HCT116 (cell line): ENCODE results near the gene CACNA1S. TPM values are rescaled to one million over a fixed set of nuclear protein-coding genes. Genes with fewer than 3 reads are reported as not detected.

ENCODE experiments used
- ATAC-seq: fragments of 200-7000 bp; cut with Tn5 transposase; 2 replicates; pipeline ENCODE4 v1.9.1; 2020; ENCODE audit warnings: mild to moderate bottlenecking, moderate library complexity
- BruUV-seq: library from RNA; stranded (reverse); fragments of 400-500 nt; replicated peaks from 2 replicates; lab custom pipeline; 2021; lab: Mats Ljungman, UMichigan
- CTCF ChIA-PET: fragments of 300-600 bp; sonication (Branson Sonifier 250); formaldehyde crosslinking; loops from one replicate; lab custom pipeline; 2021; ENCODE audit warnings: antibody characterized with exemption; lab: Charles Lee
- POLR2A ChIA-PET: fragments of 300-600, 350-600 bp; sonication (Branson Sonifier 250); formaldehyde crosslinking; loops from one replicate; lab custom pipeline; 2021; ENCODE audit warnings: antibody characterized with exemption; lab: Charles Lee
- RAD21 ChIA-PET, 2 experiments: fragments of 300-600 bp; sonication (Branson Sonifier 250); formaldehyde crosslinking; loops; one replicate each; lab custom pipeline; 2023; ENCODE audit warnings: low total read pairs in 2 of 2; ENCODE audit not compliant: uncharacterized antibody in 2 of 2, unreplicated experiment in 2 of 2, low non-redundant PET in 1 of 2; lab: Charles Lee
- DNase-seq: peaks from one replicate; pipeline ENCODE4 v3.0.0-alpha.2; 2010; ENCODE audit warnings: low read depth, low spot score
- H2AFZ ChIP-seq: fragments of 200-600 bp; shearing (Covaris generic), sonication (generic); 2 replicates; pipeline ENCODE4 v1.6.1; 2017; ENCODE audit warnings: low read depth, mixed run types, mixed read lengths, antibody characterized with exemption, low read length; ENCODE audit not compliant: poor library complexity, severe bottlenecking
- H3K27ac ChIP-seq: 2 replicates; pipeline ENCODE4 v1.5.1; 2012; ENCODE audit warnings: low read depth, low read length
- H3K27me3 ChIP-seq: fragments of 200-600 bp; sonication (generic); 2 replicates; pipeline ENCODE4 v1.6.1; 2016; ENCODE audit warnings: mixed run types, low read length, mixed read lengths; ENCODE audit not compliant: insufficient read depth
- H3K36me3 ChIP-seq, 2 experiments: fragments of 200-500 bp in 1 of 2; fragments of 200-600 bp in 1 of 2; sonication (Bioruptor generic) in 1 of 2; sonication (generic) in 1 of 2; 2 replicates each; pipeline versions ENCODE4 v1.5.1 to v1.6.1; 2014 to 2016; ENCODE audit warnings: low read length in 2 of 2, inconsistent platforms in 1 of 2, mixed read lengths in 1 of 2, mixed run types in 1 of 2; ENCODE audit not compliant: insufficient read depth in 2 of 2, control insufficient read depth in 1 of 2
- H3K4me1 ChIP-seq, 2 experiments: fragments of 200-600 bp in 1 of 2; sonication (generic) in 1 of 2; 2 replicates each; pipeline versions ENCODE4 v1.5.1 to v1.6.1; 2012 to 2017; ENCODE audit warnings: low read length in 2 of 2, inconsistent platforms in 1 of 2, mild to moderate bottlenecking in 1 of 2, mixed read lengths in 1 of 2, mixed run types in 1 of 2, moderate library complexity in 1 of 2; ENCODE audit not compliant: insufficient read depth in 2 of 2, control insufficient read depth in 1 of 2
- H3K4me2 ChIP-seq: fragments of 200-600 bp; sonication (generic); 2 replicates; pipeline ENCODE4 v1.6.1; 2017; ENCODE audit warnings: mixed run types, low read length, mixed read lengths
- H3K4me3 ChIP-seq, 2 experiments: fragments of 200-600 bp in 1 of 2; sonication (generic) in 1 of 2; replicated peaks in 1 of 2; 2 replicates each; pipeline ENCODE4 v1.5.1; 2011 to 2016; ENCODE audit warnings: low read length in 2 of 2, control low read depth in 1 of 2, low read depth in 1 of 2, mild to moderate bottlenecking in 1 of 2, mixed read lengths in 1 of 2, mixed run types in 1 of 2
- H3K79me2 ChIP-seq: fragments of 200-600 bp; sonication (generic); 2 replicates; pipeline ENCODE4 v1.6.1; 2017; ENCODE audit warnings: mild to moderate bottlenecking, mixed run types, low read length, moderate library complexity, mixed read lengths; ENCODE audit not compliant: insufficient read depth
- H3K9ac ChIP-seq: fragments of 200-600 bp; sonication (generic); 2 replicates; pipeline ENCODE4 v1.6.1; 2016; ENCODE audit warnings: low read length, mixed read lengths
- H3K9me2 ChIP-seq: fragments of 200-600 bp; sonication (generic), shearing (Covaris generic); 2 replicates; pipeline ENCODE4 v1.6.1; 2017; ENCODE audit warnings: mixed run types, mild to moderate bottlenecking, moderate library complexity; ENCODE audit not compliant: insufficient read depth
- H3K9me3 ChIP-seq, 2 experiments: fragments of 200-500 bp in 1 of 2; fragments of 200-600 bp in 1 of 2; sonication (Bioruptor generic) in 1 of 2; sonication (generic) in 1 of 2; 2 replicates each; pipeline ENCODE4 v1.6.1; 2014 to 2017; ENCODE audit warnings: low read length in 2 of 2, mixed read lengths in 2 of 2, inconsistent platforms in 1 of 2, low read depth in 1 of 2, mild to moderate bottlenecking in 1 of 2, mixed run types in 1 of 2, moderate library complexity in 1 of 2; ENCODE audit not compliant: control insufficient read depth in 1 of 2, insufficient read depth in 1 of 2
- H4K20me1 ChIP-seq: fragments of 200-600 bp; sonication (generic), shearing (Covaris generic); 2 replicates; pipeline ENCODE4 v1.6.1; 2017; ENCODE audit warnings: mixed run types, mild to moderate bottlenecking, moderate library complexity; ENCODE audit not compliant: insufficient read depth
- CBX3 ChIP-seq: IDR thresholded peaks from 2 replicates; pipeline ENCODE4 v1.6.1; 2012; ENCODE audit warnings: low read depth
- CEBPB ChIP-seq: IDR thresholded peaks from 2 replicates; pipeline ENCODE4 v1.6.1; 2012; ENCODE audit warnings: low read depth
- CTCF ChIP-seq, 3 experiments: fragments of 200-600 bp in 1 of 3; sonication (generic) in 1 of 3; IDR thresholded peaks in 2 of 3; conservative IDR thresholded peaks in 1 of 3; 2 replicates each; pipeline ENCODE4 v1.5.1; 2012 to 2017; ENCODE audit warnings: low read depth in 2 of 3, low read length in 2 of 3, antibody characterized with exemption in 1 of 3, borderline replicate concordance in 1 of 3, control low read depth in 1 of 3, mild to moderate bottlenecking in 1 of 3, mixed read lengths in 1 of 3, mixed run types in 1 of 3, moderate library complexity in 1 of 3; ENCODE audit not compliant: insufficient read depth in 1 of 3
- EGR1 ChIP-seq: IDR thresholded peaks from 2 replicates; pipeline ENCODE4 v1.6.1; 2012; ENCODE audit warnings: low read depth
- ELF1 ChIP-seq: IDR thresholded peaks from 2 replicates; pipeline ENCODE4 v1.6.1; 2012; ENCODE audit warnings: low read depth, borderline replicate concordance
- EZH2 ChIP-seq: fragments of 200-600 bp; sonication (generic); IDR thresholded peaks from 2 replicates; pipeline ENCODE4 v1.6.1; 2017; ENCODE audit warnings: antibody characterized with exemption, mixed run types
- EZH2phosphoT487 ChIP-seq: fragments of 200-600 bp; IDR thresholded peaks from 2 replicates; pipeline ENCODE4 v1.6.1; 2018; ENCODE audit warnings: antibody characterized with exemption, borderline replicate concordance
- JUND ChIP-seq: IDR thresholded peaks from 2 replicates; pipeline ENCODE4 v1.6.1; 2012
- POLR2A ChIP-seq: IDR thresholded peaks from 2 replicates; pipeline ENCODE4 v1.7.0; 2011; ENCODE audit warnings: borderline replicate concordance; ENCODE audit not compliant: insufficient read depth, insufficient read length; ENCODE audit errors: extremely low read depth
- POLR2AphosphoS5 ChIP-seq: IDR thresholded peaks from 2 replicates; pipeline ENCODE4 v1.6.1; 2011; ENCODE audit warnings: mild to moderate bottlenecking, low read depth, low read length, moderate library complexity
- RAD21 ChIP-seq: IDR thresholded peaks from 2 replicates; pipeline ENCODE4 v1.6.1; 2012; ENCODE audit warnings: low read depth, mild to moderate bottlenecking
- SIN3A ChIP-seq: IDR thresholded peaks from 2 replicates; pipeline ENCODE4 v1.6.1; 2012; ENCODE audit warnings: low read depth
- SP1 ChIP-seq: IDR thresholded peaks from 2 replicates; pipeline ENCODE4 v1.6.1; 2012; ENCODE audit warnings: low read depth
- TCF7L2 ChIP-seq: IDR thresholded peaks from 2 replicates; pipeline ENCODE4 v1.7.0; 2011; ENCODE audit warnings: borderline replicate concordance, inconsistent platforms; ENCODE audit not compliant: insufficient read depth, insufficient read length; ENCODE audit errors: extremely low read depth
- YY1 ChIP-seq: IDR thresholded peaks from 2 replicates; pipeline ENCODE4 v1.6.1; 2011; ENCODE audit warnings: low read length, low read depth, moderate library complexity, mild to moderate bottlenecking; ENCODE audit not compliant: insufficient replicate concordance; ENCODE audit errors: extremely low read depth
- ZNF274 ChIP-seq: fragments of 200-500 bp; sonication (Bioruptor generic); IDR thresholded peaks from 2 replicates; pipeline ENCODE4 v1.6.1; 2014; ENCODE audit warnings: mild to moderate bottlenecking, low read depth, low read length, inconsistent platforms
- intact Hi-C: fragments of 100-400 bp; cut with micrococcal nuclease; formaldehyde crosslinking; loops from 2 replicates; pipeline ENCODE4 v1.10.0; 2022
- total RNA-seq: library from RNA; stranded (reverse); gene quantifications from one replicate; pipeline ENCODE4 v1.2.1, GENCODE V29; 2021; ENCODE audit not compliant: unreplicated experiment
- TF ChIP-seq, protein P1 (sequence below): IDR thresholded peaks from 2 replicates; pipeline ENCODE4 v1.6.1; 2012; ENCODE audit warnings: low read depth

Gene CACNA1S
- total RNA-seq, 1 experiment from 2014 or later = not detected

- no peak for DNase-seq
- Histone ChIP-seq H3K4me2 (no peak overlapping the region), H2AFZ (no peak overlapping the region), H3K9me3 (no peaks in the 10 kb centered on the region), H3K9ac (no peak overlapping the region), H3K9me2 (no peaks in the 10 kb centered on the region), H3K27me3 (no peaks in the 10 kb centered on the region), H4K20me1 (no peaks in the 10 kb centered on the region), H3K4me1 (peaks cover 0 to 6% of the 10 kb centered on the region in 2 experiments; a peak in 1 of 4 replicates), H3K36me3 (no peaks in the 10 kb centered on the region), H3K79me2 (no peaks in the 10 kb centered on the region), H3K27ac (no peak overlapping the region), H3K4me3 (no peak overlapping the region)
- RAD21 ChIA-PET = no interaction called here
- intact Hi-C loops = no loop called here
- POLR2A ChIA-PET = no interaction called here
- BruUV-seq = no TSS peak
- no peak for TF ChIP-seq EGR1
- no peak for TF ChIP-seq EZH2
- TF ChIP-seq SP1 = no peak
- no peak for TF ChIP-seq SIN3A
- no peak for TF ChIP-seq ZNF274
- no peak for TF ChIP-seq JUND
- no peak for TF ChIP-seq POLR2AphosphoS5
- no peak for TF ChIP-seq TCF7L2
- no peak for TF ChIP-seq CTCF (IDR thresholded peaks at IDR 0.05 in 2 of 3, conservative IDR thresholded peaks at IDR 0.05 in 1 of 3; ENCODE audit: borderline replicate concordance in 1 of 3, insufficient read depth in 1 of 3, low read depth in 2 of 3, low read length in 2 of 3)
- no peak for TF ChIP-seq CBX3
- no peak for TF ChIP-seq RAD21
- no peak for TF ChIP-seq POLR2A
- TF ChIP-seq EZH2phosphoT487 = no peak
- TF ChIP-seq CEBPB = no peak
- no peak for TF ChIP-seq ELF1
- TF ChIP-seq, protein P1, sequence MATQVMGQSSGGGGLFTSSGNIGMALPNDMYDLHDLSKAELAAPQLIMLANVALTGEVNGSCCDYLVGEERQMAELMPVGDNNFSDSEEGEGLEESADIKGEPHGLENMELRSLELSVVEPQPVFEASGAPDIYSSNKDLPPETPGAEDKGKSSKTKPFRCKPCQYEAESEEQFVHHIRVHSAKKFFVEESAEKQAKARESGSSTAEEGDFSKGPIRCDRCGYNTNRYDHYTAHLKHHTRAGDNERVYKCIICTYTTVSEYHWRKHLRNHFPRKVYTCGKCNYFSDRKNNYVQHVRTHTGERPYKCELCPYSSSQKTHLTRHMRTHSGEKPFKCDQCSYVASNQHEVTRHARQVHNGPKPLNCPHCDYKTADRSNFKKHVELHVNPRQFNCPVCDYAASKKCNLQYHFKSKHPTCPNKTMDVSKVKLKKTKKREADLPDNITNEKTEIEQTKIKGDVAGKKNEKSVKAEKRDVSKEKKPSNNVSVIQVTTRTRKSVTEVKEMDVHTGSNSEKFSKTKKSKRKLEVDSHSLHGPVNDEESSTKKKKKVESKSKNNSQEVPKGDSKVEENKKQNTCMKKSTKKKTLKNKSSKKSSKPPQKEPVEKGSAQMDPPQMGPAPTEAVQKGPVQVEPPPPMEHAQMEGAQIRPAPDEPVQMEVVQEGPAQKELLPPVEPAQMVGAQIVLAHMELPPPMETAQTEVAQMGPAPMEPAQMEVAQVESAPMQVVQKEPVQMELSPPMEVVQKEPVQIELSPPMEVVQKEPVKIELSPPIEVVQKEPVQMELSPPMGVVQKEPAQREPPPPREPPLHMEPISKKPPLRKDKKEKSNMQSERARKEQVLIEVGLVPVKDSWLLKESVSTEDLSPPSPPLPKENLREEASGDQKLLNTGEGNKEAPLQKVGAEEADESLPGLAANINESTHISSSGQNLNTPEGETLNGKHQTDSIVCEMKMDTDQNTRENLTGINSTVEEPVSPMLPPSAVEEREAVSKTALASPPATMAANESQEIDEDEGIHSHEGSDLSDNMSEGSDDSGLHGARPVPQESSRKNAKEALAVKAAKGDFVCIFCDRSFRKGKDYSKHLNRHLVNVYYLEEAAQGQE = no peak
- no peak for TF ChIP-seq YY1
- ATAC-seq = no peak
- CTCF ChIA-PET = no interaction called here
Observed at GRCh38 chr1:201004732-201005131, 107.5 kb downstream of the CACNA1S start.
